Mammary epithelial cell (primary cell): ENCODE data around the gene STEAP2.

Source experiments
- CTCF ChIP-seq, 2 donors: IDR thresholded peaks in 1 of 2; conservative IDR thresholded peaks in 1 of 2; 2 replicates each; pipeline ENCODE4 v1.5.1; 2011 to 2012; ENCODE audit warnings: inconsistent platforms in 2 of 2, low read length in 2 of 2, mild to moderate bottlenecking in 2 of 2, control low read depth in 1 of 2, low read depth in 1 of 2; ENCODE audit not compliant: insufficient read depth in 1 of 2; ENCODE audit errors: extremely low read depth in 1 of 2
- EZH2 ChIP-seq: IDR thresholded peaks from 2 replicates; pipeline ENCODE4 v1.6.1; 2012; ENCODE audit warnings: low read length, inconsistent platforms, borderline replicate concordance

- TF ChIP-seq CTCF (conservative IDR thresholded peaks at IDR 0.05 in 1 of 2, IDR thresholded peaks at IDR 0.05 in 1 of 2; ENCODE audit: extremely low read depth in 1 of 2, insufficient read depth in 1 of 2, low read depth in 1 of 2, low read length in 2 of 2) (no peak), EZH2 (no peak)
Observed at GRCh38 chr7:90274161-90274560, 62.6 kb downstream of the STEAP2 start.
